22Rv1 (cell line): ENCODE results near the gene LRRC32.

Source experiments
- ZFX ChIP-seq: fragments of 450-650 bp; IDR thresholded peaks from 2 replicates; pipeline ENCODE4 v1.6.1; 2017; ENCODE audit warnings: antibody characterized with exemption, borderline replicate concordance
- TF ChIP-seq, protein P1 (sequence below): fragments of 450-650 bp; IDR thresholded peaks from 2 replicates; pipeline ENCODE4 v1.5.1; 2017; ENCODE audit warnings: mild to moderate bottlenecking

- TF ChIP-seq, protein P1, sequence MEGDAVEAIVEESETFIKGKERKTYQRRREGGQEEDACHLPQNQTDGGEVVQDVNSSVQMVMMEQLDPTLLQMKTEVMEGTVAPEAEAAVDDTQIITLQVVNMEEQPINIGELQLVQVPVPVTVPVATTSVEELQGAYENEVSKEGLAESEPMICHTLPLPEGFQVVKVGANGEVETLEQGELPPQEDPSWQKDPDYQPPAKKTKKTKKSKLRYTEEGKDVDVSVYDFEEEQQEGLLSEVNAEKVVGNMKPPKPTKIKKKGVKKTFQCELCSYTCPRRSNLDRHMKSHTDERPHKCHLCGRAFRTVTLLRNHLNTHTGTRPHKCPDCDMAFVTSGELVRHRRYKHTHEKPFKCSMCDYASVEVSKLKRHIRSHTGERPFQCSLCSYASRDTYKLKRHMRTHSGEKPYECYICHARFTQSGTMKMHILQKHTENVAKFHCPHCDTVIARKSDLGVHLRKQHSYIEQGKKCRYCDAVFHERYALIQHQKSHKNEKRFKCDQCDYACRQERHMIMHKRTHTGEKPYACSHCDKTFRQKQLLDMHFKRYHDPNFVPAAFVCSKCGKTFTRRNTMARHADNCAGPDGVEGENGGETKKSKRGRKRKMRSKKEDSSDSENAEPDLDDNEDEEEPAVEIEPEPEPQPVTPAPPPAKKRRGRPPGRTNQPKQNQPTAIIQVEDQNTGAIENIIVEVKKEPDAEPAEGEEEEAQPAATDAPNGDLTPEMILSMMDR, result no peak
- no peak for TF ChIP-seq ZFX
These were observed 28.6 kb downstream of the LRRC32 start for GRCh38 chr11:76641905-76642304.
